LNCAP (cell line): ENCODE results near the gene RSU1.

Source experiments
- CTCF ChIP-seq: fragments of 450-650 bp; IDR thresholded peaks from 2 replicates; pipeline ENCODE4 v1.5.1; 2017; ENCODE audit warnings: mild to moderate bottlenecking

RSU1 gene

GRCh38 chr10:16646181-16647059, 170.8 kb downstream of the RSU1 start:
- no peak for TF ChIP-seq CTCF

- no peak for TF ChIP-seq CTCF
Measured at GRCh38 chr10:16644146-16644545, 173.1 kb downstream of the RSU1 start.

- TF ChIP-seq CTCF, result no peak
Measured at GRCh38 chr10:16643502-16643901, 173.7 kb downstream of the RSU1 start.

- no peak for TF ChIP-seq CTCF
Measured at GRCh38 chr10:16640153-16640552, 177.1 kb downstream of the RSU1 start.

GRCh38 chr10:16639471-16639870, 177.8 kb downstream of the RSU1 start:
- TF ChIP-seq CTCF, result no peak

- no peak for TF ChIP-seq CTCF
Measured at GRCh38 chr10:16632996-16633395, 184.2 kb downstream of the RSU1 start.

- no peak for TF ChIP-seq CTCF
Measured at GRCh38 chr10:16626697-16627096, 190.5 kb downstream of the RSU1 start.
